B cell (primary cell): Measurements from ENCODE around the gene CERS6. TPM values are rescaled to one million over a fixed set of nuclear protein-coding genes. Genes with fewer than 3 reads are reported as not detected.

ENCODE experiments used
- ATAC-seq: fragments of 200-7000 bp; cut with Tn5 transposase; one replicate; pipeline ENCODE4 v1.10.0; 2021; ENCODE audit warnings: low read depth, mild to moderate bottlenecking, moderate number of reproducible peaks, moderate library complexity
- CTCF ChIA-PET: fragments of 350-600 bp; sonication (Branson Sonifier 250); formaldehyde crosslinking; loops from one replicate; lab custom pipeline; 2021; ENCODE audit warnings: antibody characterized with exemption, inconsistent platforms; lab: Charles Lee
- POLR2A ChIA-PET: fragments of 350-600 bp; sonication (Branson Sonifier 250); formaldehyde crosslinking; loops from one replicate; lab custom pipeline; 2021; ENCODE audit warnings: antibody characterized with exemption; lab: Charles Lee
- DNase-seq: peaks from one replicate; pipeline ENCODE4 v3.0.0; 2013
- H2AFZ ChIP-seq: 2 replicates; pipeline ENCODE4 v1.6.1; 2012; ENCODE audit warnings: mild to moderate bottlenecking, low read depth, low read length; ENCODE audit not compliant: insufficient read depth, poor library complexity, severe bottlenecking
- H3K27ac ChIP-seq, 2 donors: 1 replicate in 1 of 2; 2 replicates in 1 of 2; pipeline ENCODE4 v1.5.1; 2012 to 2013; ENCODE audit warnings: low read length in 2 of 2, mild to moderate bottlenecking in 2 of 2, moderate library complexity in 1 of 2
- H3K27me3 ChIP-seq, 4 experiments: fragments of 200-600 bp in 1 of 4; sonication (generic) in 1 of 4; replicated peaks in 1 of 4; 1 replicate in 2 of 4; 2 replicates in 2 of 4; pipeline versions ENCODE4 v1.6.1 to v1.7.0; 2013 to 2016; ENCODE audit warnings: low read length in 3 of 4, mild to moderate bottlenecking in 2 of 4, mixed read lengths in 1 of 4, moderate library complexity in 1 of 4; ENCODE audit not compliant: insufficient read depth in 4 of 4, control insufficient read depth in 3 of 4; ENCODE audit errors: control extremely low read depth in 1 of 4
- H3K36me3 ChIP-seq, 2 experiments: replicated peaks in 1 of 2; 1 replicate in 1 of 2; 2 replicates in 1 of 2; pipeline versions ENCODE4 v1.6.1 to v1.7.1; 2013; ENCODE audit warnings: low read length in 1 of 2; ENCODE audit not compliant: insufficient read depth in 2 of 2, control insufficient read depth in 1 of 2; ENCODE audit errors: control extremely low read depth in 1 of 2, extremely low read depth in 1 of 2
- H3K4me1 ChIP-seq, 2 donors: fragments of 200-600 bp in 1 of 2; sonication (generic) in 1 of 2; 1 replicate in 1 of 2; 2 replicates in 1 of 2; pipeline versions ENCODE4 v1.5.1 to v1.6.1; 2013 to 2017; ENCODE audit warnings: low read length in 2 of 2; ENCODE audit not compliant: control insufficient read depth in 2 of 2, insufficient read depth in 2 of 2
- H3K4me2 ChIP-seq: replicated peaks from 2 replicates; pipeline ENCODE3; 2012; ENCODE audit warnings: mild to moderate bottlenecking, low read depth, low read length; ENCODE audit not compliant: poor library complexity, severe bottlenecking
- H3K4me3 ChIP-seq, 5 experiments: fragments of 200-600 bp in 1 of 5; sonication (generic) in 1 of 5; 1 replicate in 3 of 5; 2 replicates in 2 of 5; pipeline versions ENCODE4 v1.5.1 to v1.7.0; 2011 to 2016; ENCODE audit warnings: low read length in 4 of 5, mild to moderate bottlenecking in 4 of 5, low read depth in 2 of 5, control low read depth in 1 of 5, moderate library complexity in 1 of 5; ENCODE audit not compliant: insufficient read depth in 1 of 5; ENCODE audit errors: control extremely low read depth in 1 of 5, extremely low read depth in 1 of 5
- H3K79me2 ChIP-seq: fragments of 200-600 bp; sonication (generic); one replicate; pipeline ENCODE4 v1.6.0; 2016; ENCODE audit warnings: low read length; ENCODE audit not compliant: control insufficient read depth, insufficient read depth
- H3K9ac ChIP-seq: fragments of 200-600 bp; sonication (generic); 2 replicates; pipeline ENCODE4 v1.6.1; 2017; ENCODE audit warnings: mild to moderate bottlenecking, low read length, moderate library complexity
- H3K9me3 ChIP-seq, 3 donors: one replicate each; pipeline versions ENCODE4 v1.6.1 to v1.7.1; 2013; ENCODE audit warnings: low read length in 2 of 3; ENCODE audit not compliant: control insufficient read depth in 2 of 3, insufficient read depth in 1 of 3; ENCODE audit errors: control extremely low read depth in 1 of 3
- H4K20me1 ChIP-seq: 2 replicates; pipeline ENCODE4 v1.6.0; 2012; ENCODE audit warnings: mild to moderate bottlenecking, low read length; ENCODE audit not compliant: insufficient read depth, control insufficient read depth, poor library complexity, severe bottlenecking
- H3K27ac Mint-ChIP-seq: one replicate; pipeline ENCODE4 v1.8.0; 2021; ENCODE audit warnings: mixed read lengths
- H3K27me3 Mint-ChIP-seq: one replicate; pipeline ENCODE4 v1.8.0; 2021; ENCODE audit warnings: mixed read lengths
- H3K4me1 Mint-ChIP-seq: one replicate; pipeline ENCODE4 v1.8.0; 2021; ENCODE audit warnings: mixed read lengths
- H3K4me3 Mint-ChIP-seq: one replicate; pipeline ENCODE4 v1.8.0; 2021; ENCODE audit warnings: mixed read lengths
- H3K9me3 Mint-ChIP-seq: one replicate; pipeline ENCODE4 v1.8.0; 2022; ENCODE audit warnings: mixed read lengths; ENCODE audit not compliant: insufficient read depth
- EZH2 ChIP-seq: IDR thresholded peaks from 2 replicates; pipeline ENCODE4 v1.6.1; 2012; ENCODE audit warnings: borderline replicate concordance, low read depth, mild to moderate bottlenecking, moderate library complexity, low read length; ENCODE audit not compliant: insufficient read depth, poor library complexity, severe bottlenecking
- WGBS: methylation state at CpG from one replicate; pipeline ENCODE4 v1.1.5; 2013; ENCODE audit warnings: missing lambda C conversion rate; ENCODE audit not compliant: insufficient coverage; 5-methylcytosine and 5-hydroxymethylcytosine counted together
- intact Hi-C: fragments of 100-400 bp; cut with micrococcal nuclease; formaldehyde crosslinking; loops from one replicate; pipeline ENCODE4 v1.10.0; 2022
- polyA plus RNA-seq: library from polyadenylated mRNA; depleted of rRNA; stranded (reverse); fragments of >200 nt; gene quantifications from 2 replicates; pipeline ENCODE4 v1.2.3, GENCODE V29; 2012
- total RNA-seq, 2 donors: library from RNA; stranded (reverse); fragments of 120-200 nt in 1 of 2; gene quantifications; 1 replicate in 1 of 2; 2 replicates in 1 of 2; pipeline versions ENCODE4 v1.2.3 to v1.2.4, GENCODE V29; 2013 to 2022
- TF ChIP-seq, protein P1 (sequence below): fragments of 200-600 bp; IDR thresholded peaks from one replicate; pipeline ENCODE4 v1.8.0; 2022; ENCODE audit warnings: antibody characterized with exemption, mild to moderate bottlenecking

The CERS6 gene
- total and polyA plus RNA-seq, 2 donors (not counting 1 experiment from before 2014, with no cell fraction given) = 2.2 to 5.5 TPM

DNA sequence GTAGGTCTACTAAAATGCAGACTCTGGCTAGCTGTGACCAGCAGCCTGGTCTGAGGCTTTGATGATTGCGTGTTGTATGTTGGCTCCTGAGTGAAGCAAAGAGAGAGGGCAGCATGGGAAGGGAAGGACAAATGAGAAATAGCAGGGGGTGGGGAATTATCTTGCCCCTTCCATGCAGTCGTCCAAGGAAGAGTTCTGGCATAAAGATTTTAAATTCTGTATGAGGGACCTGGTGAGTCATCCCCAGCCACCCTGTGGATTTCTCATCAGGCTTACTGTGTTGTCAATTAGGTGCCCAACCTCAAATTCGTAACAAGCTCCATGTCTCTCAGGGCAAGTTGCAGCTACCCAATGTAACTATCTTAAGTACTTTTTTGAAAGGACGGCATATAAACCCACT is 274.3 kb downstream of the CERS6 start:
- Histone ChIP-seq H3K4me3 (no peak overlapping the region), H3K9me3 (peaks cover 0 to 1% (median 0%) of the 10 kb centered on the region in 3 donors), H4K20me1 (no peaks in the 10 kb centered on the region), H3K4me2 (no peak overlapping the region), H3K9ac (no peak overlapping the region), H3K4me1 (no peaks in the 10 kb centered on the region), H3K27ac (no peak overlapping the region), H2AFZ (no peak overlapping the region), H3K36me3 (peaks cover 0 to 2% of the 10 kb centered on the region in 2 experiments), H3K27me3 (no peaks in the 10 kb centered on the region), H3K79me2 (no peaks in the 10 kb centered on the region)
- POLR2A ChIA-PET = no interaction called here
- no peaks in the 10 kb centered on the region for H3K27me3 Mint-ChIP-seq
- H3K9me3 Mint-ChIP-seq = no peaks in the 10 kb centered on the region
- no peak for DNase-seq
- CTCF ChIA-PET = no interaction called here
- intact Hi-C loops = no loop called here
- no peak overlapping the region for H3K4me3 Mint-ChIP-seq
- H3K4me1 Mint-ChIP-seq = no peaks in the 10 kb centered on the region
- 93% methylated on average over 3 of the region's 4 CpGs for WGBS
- H3K27ac Mint-ChIP-seq = no peak overlapping the region
- TF ChIP-seq EZH2 = no peak
- TF ChIP-seq, protein P1, sequence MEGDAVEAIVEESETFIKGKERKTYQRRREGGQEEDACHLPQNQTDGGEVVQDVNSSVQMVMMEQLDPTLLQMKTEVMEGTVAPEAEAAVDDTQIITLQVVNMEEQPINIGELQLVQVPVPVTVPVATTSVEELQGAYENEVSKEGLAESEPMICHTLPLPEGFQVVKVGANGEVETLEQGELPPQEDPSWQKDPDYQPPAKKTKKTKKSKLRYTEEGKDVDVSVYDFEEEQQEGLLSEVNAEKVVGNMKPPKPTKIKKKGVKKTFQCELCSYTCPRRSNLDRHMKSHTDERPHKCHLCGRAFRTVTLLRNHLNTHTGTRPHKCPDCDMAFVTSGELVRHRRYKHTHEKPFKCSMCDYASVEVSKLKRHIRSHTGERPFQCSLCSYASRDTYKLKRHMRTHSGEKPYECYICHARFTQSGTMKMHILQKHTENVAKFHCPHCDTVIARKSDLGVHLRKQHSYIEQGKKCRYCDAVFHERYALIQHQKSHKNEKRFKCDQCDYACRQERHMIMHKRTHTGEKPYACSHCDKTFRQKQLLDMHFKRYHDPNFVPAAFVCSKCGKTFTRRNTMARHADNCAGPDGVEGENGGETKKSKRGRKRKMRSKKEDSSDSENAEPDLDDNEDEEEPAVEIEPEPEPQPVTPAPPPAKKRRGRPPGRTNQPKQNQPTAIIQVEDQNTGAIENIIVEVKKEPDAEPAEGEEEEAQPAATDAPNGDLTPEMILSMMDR = no peak
- no peak for ATAC-seq

DNA sequence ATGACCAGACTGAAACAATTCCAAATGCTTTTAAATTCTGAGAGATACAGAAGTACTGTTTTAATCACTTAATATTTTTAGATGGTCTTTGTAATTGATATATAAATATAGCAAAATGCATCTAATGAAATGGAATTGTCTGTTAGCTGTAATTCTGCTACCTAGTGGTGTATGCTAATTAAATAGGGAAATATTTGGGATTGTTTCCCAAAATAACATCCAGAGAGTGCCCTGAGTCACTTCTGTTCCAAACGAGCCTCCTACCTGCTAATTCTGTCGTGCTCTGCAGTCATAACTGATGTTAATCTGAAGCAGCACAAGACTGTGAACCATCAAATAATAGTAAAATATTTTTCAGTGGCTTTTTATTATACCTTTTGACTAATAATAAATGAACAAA is 274.9 kb downstream of the CERS6 start:
- Mint-ChIP-seq H3K27me3 (no peaks in the 10 kb centered on the region), H3K4me1 (no peaks in the 10 kb centered on the region), H3K9me3 (no peaks in the 10 kb centered on the region), H3K4me3 (no peak overlapping the region), H3K27ac (no peak overlapping the region)
- Histone ChIP-seq H3K9me3 (peaks cover 0 to under 1% (median 0%) of the 10 kb centered on the region in 3 donors), H3K27ac (no peak overlapping the region), H3K4me1 (no peaks in the 10 kb centered on the region), H3K36me3 (peaks cover 0 to 2% of the 10 kb centered on the region in 2 experiments), H3K4me2 (no peak overlapping the region), H2AFZ (no peak overlapping the region), H3K79me2 (no peaks in the 10 kb centered on the region), H3K9ac (no peak overlapping the region), H4K20me1 (no peaks in the 10 kb centered on the region), H3K4me3 (no peak overlapping the region), H3K27me3 (no peaks in the 10 kb centered on the region)
- TF ChIP-seq, protein P1 = no peak
- TF ChIP-seq EZH2 = no peak
- ATAC-seq = no peak
- no CpG with 5 or more reads among the region's 2 CpGs for WGBS
- CTCF ChIA-PET = no interaction called here
- POLR2A ChIA-PET = no interaction called here
- no peak for DNase-seq
- intact Hi-C loops = no loop called here
